Esophagus squamous epithelium (tissue), 5 donors: Measurements from ENCODE around the gene ESPNL. TPM values are rescaled to one million over a fixed set of nuclear protein-coding genes. Genes with fewer than 3 reads are reported as not detected.

Experiments used
- DNase-seq: peaks from one replicate; lab custom pipeline; 2025; lab: John Stamatoyannopoulos, UW
- H3K27ac ChIP-seq, 4 donors: fragments of 200-600 bp; sonication (generic); one replicate each; pipeline ENCODE4 v1.5.1; 2016 to 2019; ENCODE audit warnings: mild to moderate bottlenecking in 1 of 4
- H3K27me3 ChIP-seq, 4 donors: fragments of 200-600 bp; sonication (generic); 1 replicate in 3 of 4; 2 replicates in 1 of 4; pipeline versions ENCODE4 v1.5.1 to v1.6.0; 2017 to 2021; ENCODE audit warnings: antibody characterized with exemption in 1 of 4
- H3K36me3 ChIP-seq, 3 donors: fragments of 200-600 bp; sonication (generic); one replicate each; pipeline ENCODE4 v1.5.1; 2016 to 2019
- H3K4me1 ChIP-seq, 3 donors: fragments of 200-600 bp; sonication (generic); one replicate each; pipeline ENCODE4 v1.5.1; 2017 to 2019
- H3K4me3 ChIP-seq, 4 donors: fragments of 200-600 bp; sonication (generic); 1 replicate in 3 of 4; 2 replicates in 1 of 4; pipeline ENCODE4 v1.5.1; 2016 to 2019; ENCODE audit warnings: mild to moderate bottlenecking in 2 of 4, moderate library complexity in 1 of 4
- H3K9me3 ChIP-seq, 3 donors: fragments of 200-600 bp; sonication (generic); one replicate each; pipeline ENCODE4 v1.5.1; 2016 to 2019
- CTCF ChIP-seq, 6 experiments: fragments of 450-650 bp in 4 of 6; fragments of 200-600 bp in 2 of 6; sonication (generic) in 2 of 6; IDR thresholded peaks; one replicate each; pipeline ENCODE4 v1.5.1; 2016 to 2019; ENCODE audit warnings: antibody characterized with exemption in 6 of 6, mild to moderate bottlenecking in 4 of 6, moderate library complexity in 4 of 6
- POLR2A ChIP-seq, 4 donors: fragments of 450-650 bp; IDR thresholded peaks; one replicate each; pipeline ENCODE4 v1.6.1; 2017; ENCODE audit warnings: antibody characterized with exemption in 4 of 4, mild to moderate bottlenecking in 4 of 4, moderate library complexity in 3 of 4
- WGBS, 2 donors: methylation state at CpG; one replicate each; pipeline ENCODE4 v1.1.5; 2018; 5-methylcytosine and 5-hydroxymethylcytosine counted together
- intact Hi-C: fragments of 100-400 bp; cut with DNase I; formaldehyde crosslinking; loops from one replicate; pipeline ENCODE4 v1.15.0; 2022
- total RNA-seq, 4 donors: library from RNA; depleted of rRNA; stranded (reverse); fragments of >200 nt; gene quantifications; one replicate each; pipeline ENCODE4 v1.1.0, GENCODE V29; 2016
- donor health status: DM: yes; HTN: yes; CAD: no.

The ESPNL gene
- total RNA-seq, 4 donors from 2014 or later, result 0.04 to 1.3 (median 0.88) TPM; not detected in 1

GRCh38 chr2:238152771-238153688, 52.9 kb downstream of the ESPNL start:
- TF ChIP-seq POLR2A (IDR thresholded peaks at IDR 0.05), result no peak
- TF ChIP-seq CTCF (IDR thresholded peaks at IDR 0.05), result no peak
- peak overlapping the region in 1 of 4 donors; percentile 58 for H3K27ac ChIP-seq
- H3K36me3 ChIP-seq, result no peaks in the 10 kb centered on the region
- no peaks in the 10 kb centered on the region for H3K9me3 ChIP-seq
- no peak overlapping the region for H3K4me3 ChIP-seq
- H3K27me3 ChIP-seq, result peaks cover 0 to 6% (median 0%) of the 10 kb centered on the region in 4 donors
- WGBS, 2 donors, result 49 to 70% methylated on average over 7 to 9 of the region's 22 CpGs
- no peak for DNase-seq
- intact Hi-C loops, result no loop called here
- H3K4me1 ChIP-seq, result peaks cover under 1 to 21% (median 4%) of the 10 kb centered on the region in 3 donors

DNA sequence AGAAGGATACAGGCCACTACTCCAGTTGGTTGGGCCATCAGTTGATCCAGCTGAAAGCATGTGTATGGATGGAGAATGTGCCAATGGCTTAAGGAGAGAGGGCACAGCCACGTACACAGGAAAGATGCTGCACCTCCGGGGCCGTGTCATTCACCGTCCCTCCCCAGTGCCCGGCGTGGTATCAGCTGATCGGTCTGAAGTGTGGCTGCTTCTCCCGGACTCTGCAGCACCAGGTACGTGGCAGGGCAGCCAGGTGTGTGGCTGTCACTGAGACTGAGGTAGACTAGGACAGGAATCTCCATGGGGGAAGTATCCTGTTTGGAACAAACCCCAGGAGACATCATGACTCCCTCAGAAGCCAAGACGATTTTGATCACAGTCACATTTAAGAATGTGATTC, 54.4 kb downstream of the ESPNL start:
- Histone ChIP-seq H3K4me3 (no peak overlapping the region), H3K36me3 (no peaks in the 10 kb centered on the region), H3K27me3 (peaks cover 0 to 21% (median 0%) of the 10 kb centered on the region in 4 donors), H3K9me3 (no peaks in the 10 kb centered on the region), H3K4me1 (peaks cover 10 to 36% (median 13%) of the 10 kb centered on the region in 3 donors), H3K27ac (no peak overlapping the region)
- TF ChIP-seq CTCF (IDR thresholded peaks at IDR 0.05) (no peak), POLR2A (IDR thresholded peaks at IDR 0.05) (no peak)
- no peak for DNase-seq
- 90 to 93% methylated on average over 10 of the region's 10 CpGs for WGBS, 2 donors
- intact Hi-C loops, result no loop called here

DNA sequence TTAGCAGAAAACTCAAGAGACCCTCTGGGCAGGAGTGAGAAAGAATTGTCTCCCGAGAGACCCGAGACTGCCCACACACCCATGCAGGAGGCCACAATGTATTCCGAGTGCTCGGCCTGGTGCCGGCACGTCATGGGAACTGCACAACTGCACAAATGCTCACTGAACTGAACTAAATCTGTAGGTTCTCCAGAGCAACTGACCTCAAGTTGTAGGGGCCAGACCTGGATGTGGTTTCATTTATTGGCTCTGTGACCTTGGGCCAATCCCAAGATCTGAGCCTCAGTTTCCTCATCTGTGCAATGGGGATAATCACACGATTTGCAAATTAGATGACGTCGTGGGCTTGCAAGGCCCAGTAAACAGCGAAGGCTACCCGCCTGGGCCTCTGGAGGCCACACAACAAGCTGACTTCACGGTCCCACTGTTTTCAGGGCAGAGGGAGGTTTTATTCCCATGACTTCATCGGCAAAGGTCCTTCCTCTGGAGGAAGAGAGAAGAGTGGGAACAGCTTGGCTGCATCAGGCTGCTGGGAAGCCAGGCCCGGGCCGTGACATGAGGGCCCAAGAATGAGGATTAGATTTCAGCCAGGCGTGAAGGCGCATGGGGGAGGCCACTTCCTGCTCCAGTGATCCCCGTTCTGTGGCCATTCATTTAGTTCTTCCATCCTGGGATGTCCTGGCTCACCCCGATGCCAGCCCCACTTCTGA, 55.1 kb downstream of the ESPNL start:
- Histone ChIP-seq H3K27me3 (peaks cover 0 to 27% (median 0%) of the 10 kb centered on the region in 4 donors), H3K4me3 (no peak overlapping the region), H3K4me1 (peaks cover 10 to 38% (median 13%) of the 10 kb centered on the region in 3 donors), H3K27ac (peak overlapping the region in 2 of 4 donors; percentile 9 to 51), H3K9me3 (no peaks in the 10 kb centered on the region), H3K36me3 (no peaks in the 10 kb centered on the region)
- 73 to 75% methylated on average over 16 to 17 of the region's 19 CpGs for WGBS, 2 donors
- TF ChIP-seq CTCF (IDR thresholded peaks at IDR 0.05), result no peak
- TF ChIP-seq POLR2A (IDR thresholded peaks at IDR 0.05), result no peak
- intact Hi-C loops, result no loop called here
- no peak for DNase-seq

- 72 to 77% methylated on average over 10 to 12 of the region's 18 CpGs for WGBS, 2 donors
- peaks cover 10 to 43% (median 13%) of the 10 kb centered on the region in 3 donors for H3K4me1 ChIP-seq
- no peak for DNase-seq
- H3K27ac ChIP-seq, result peak overlapping the region in 2 of 4 donors; percentile 9 to 51
- no peak overlapping the region for H3K4me3 ChIP-seq
- peaks cover 0 to 34% (median 0%) of the 10 kb centered on the region in 4 donors for H3K27me3 ChIP-seq
- intact Hi-C loops, result no loop called here
- TF ChIP-seq CTCF (IDR thresholded peaks at IDR 0.05) (no peak), POLR2A (IDR thresholded peaks at IDR 0.05) (no peak)
- H3K9me3 ChIP-seq, result no peaks in the 10 kb centered on the region
- no peaks in the 10 kb centered on the region for H3K36me3 ChIP-seq
Measured at GRCh38 chr2:238155761-238156694, 55.9 kb downstream of the ESPNL start.
